HG03280 (cell line): ENCODE results near the gene GFY.
"Not testable (repeated sequence)": the region's sequence is repeated elsewhere in the genome, so short reads cannot be mapped to it uniquely, and the experiment has no call there.

Experiments
- ATAC-seq: cut with Tn5 transposase; IDR thresholded peaks from one replicate; pipeline ENCODE4 v1.9.1; 2021; ENCODE audit warnings: mild to moderate bottlenecking, moderate library complexity; ENCODE audit not compliant: unreplicated experiment

The GFY gene

DNA sequence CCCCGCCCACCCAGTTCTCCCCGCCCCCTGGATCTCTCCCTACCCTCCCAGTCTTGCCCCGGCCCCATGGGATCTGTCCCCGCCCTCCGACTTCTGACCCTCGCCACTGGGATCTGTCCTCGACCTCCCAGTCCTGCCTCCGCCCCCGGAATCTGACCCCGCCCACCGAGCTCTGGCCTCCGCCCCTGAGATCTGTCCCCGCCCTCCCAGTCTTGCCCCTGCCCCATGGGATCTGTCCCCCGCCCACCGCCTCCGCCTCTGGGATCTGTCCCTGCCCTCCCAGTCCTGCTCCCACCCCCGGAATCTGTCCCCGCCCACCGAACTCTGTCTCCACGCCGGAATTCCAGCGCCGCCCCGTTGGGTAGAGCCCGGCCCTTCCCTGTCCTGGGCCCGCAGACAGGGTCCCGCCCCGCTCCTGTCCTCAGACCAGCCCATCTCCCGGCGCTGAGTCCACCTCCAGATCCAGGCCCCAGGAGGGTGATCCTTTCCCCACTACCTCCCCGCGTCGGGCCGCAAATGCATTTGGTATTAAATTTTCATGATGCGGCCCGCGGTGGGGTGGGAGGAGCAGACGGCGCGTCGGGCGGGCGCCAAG, 17.7 kb downstream of the GFY start:
- peak; percentile 22 for ATAC-seq

DNA sequence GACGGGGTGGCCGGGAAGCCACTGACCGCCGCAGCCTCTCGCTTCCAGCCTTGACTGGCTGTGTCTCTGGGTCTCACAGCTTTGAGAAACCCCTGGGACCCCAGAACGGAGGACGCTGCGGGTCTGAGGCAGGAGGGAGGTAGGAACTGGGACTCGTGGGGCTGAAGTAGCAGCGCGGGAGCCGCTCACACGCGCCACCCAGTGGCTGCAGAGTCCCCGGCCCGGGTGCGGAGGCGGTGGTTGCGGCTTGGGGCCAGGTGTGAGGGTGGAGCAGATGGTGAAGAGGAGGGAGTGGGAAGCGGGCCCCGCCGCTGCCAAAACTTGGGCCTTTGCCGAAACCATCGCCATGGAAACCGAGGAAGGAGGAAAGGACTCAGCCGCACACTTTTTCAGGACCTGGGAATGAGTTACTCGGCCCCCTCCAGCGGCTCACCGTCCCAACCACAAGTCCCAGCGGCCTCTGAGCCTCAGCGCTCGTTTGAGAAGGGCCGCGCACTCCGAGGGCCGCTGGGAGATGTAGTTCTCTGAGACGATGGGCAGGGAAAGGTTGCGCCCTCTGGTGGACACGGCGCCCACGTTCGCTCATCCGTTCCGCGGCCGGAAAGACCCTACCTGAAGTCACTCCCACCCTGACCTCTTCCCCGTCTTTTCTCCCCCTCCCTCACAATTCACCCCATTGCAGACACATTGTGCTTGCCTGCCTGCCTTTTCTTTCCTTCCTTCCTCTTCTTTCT, 18.3 kb downstream of the GFY start:
- ATAC-seq = peak; percentile 79

DNA sequence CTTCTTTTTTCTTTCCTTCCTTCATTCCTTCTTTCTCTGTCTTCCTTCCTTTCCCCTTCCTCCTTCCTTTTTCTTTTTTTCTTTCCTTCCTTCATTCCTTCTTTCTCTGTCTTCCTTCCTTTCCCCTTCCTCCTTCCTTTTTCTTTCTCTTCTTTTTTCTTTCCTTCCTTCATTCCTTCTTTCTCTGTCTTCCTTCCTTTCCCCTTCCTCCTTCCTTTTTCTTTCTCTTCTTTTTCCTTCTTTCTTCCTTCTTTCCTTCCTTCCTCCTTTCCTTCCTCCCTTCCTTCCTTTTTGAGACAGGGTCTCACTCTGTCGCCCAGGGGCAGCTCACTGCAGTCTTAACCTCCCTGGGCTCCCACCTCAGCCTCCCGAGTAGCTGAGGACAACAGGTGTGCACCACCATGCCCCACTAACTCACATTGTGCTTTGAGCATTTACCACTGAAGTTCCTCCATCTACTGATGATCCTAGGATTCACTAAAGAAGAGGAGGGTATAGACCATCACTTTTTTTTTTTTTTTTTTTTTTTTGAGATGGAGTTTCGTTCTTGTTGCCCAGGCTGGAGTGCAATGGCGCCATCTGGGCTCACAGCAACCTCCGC, 19.0 kb downstream of the GFY start:
- not testable (repeated sequence) for ATAC-seq

DNA sequence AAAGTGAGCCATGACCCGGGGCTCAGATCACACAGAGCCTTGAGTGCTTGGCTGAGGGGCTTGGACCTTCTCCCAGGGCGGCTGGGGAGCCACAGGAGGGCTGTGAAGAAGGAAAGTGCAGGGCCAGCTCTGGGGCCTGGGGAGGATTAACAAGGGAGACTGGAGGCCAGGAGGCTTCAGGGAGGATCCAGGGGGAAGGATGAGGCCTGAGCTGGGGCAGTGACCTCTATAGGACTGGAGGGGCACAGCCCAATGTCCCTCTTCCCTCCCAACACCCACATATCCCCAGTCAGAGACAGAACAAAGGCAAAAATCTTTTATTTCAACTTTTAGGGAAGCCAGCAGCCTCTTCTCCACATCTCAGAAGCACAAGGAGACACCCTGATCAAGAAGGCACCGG, 20.8 kb downstream of the GFY start:
- ATAC-seq = no peak

DNA sequence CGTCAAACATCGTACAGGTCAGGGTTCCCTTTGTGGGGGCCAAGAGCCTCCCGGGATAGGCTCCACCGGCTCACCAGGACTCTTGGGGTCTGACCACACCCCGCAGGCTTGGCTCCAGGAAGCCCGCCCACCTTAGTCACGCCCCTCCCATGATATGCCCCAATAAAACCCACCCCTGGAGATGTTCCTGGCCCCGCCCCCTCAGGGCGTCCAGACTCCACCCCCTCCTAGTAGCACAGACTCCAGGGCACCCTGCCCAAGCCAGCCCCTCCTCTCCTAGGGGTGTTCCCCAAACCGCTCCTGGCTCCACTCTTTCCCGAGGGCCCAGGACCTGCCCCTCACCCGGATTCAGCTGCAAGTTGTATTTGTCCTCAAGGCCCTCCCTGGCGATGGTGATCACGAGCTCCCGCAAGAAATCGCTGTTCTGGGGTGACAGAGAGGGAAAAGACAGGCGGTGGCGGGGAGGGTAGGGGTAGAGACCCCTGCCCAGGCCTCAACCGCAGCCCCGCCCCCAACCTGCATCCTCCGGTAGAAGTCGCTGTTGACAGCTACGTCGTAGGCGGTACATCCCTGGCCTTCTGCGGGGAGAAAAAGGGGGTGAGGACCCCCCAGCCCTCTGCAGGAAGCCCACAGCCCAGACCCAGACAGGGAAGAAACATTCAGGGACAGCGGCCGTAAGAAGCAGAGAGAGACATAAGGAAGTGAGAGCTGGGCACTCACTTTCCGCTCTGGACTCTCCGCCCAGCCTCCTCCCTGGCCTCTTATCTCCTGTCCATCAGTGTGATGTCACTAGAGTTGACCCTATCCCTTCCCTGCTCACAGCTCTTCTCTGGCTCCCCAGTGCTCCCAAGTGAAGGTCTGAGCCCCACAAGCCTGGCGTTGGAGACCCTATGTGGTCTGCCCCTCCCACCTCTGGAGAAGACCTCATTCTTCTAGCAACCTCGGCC, 22.6 kb downstream of the GFY start:
- ATAC-seq = no peak

DNA sequence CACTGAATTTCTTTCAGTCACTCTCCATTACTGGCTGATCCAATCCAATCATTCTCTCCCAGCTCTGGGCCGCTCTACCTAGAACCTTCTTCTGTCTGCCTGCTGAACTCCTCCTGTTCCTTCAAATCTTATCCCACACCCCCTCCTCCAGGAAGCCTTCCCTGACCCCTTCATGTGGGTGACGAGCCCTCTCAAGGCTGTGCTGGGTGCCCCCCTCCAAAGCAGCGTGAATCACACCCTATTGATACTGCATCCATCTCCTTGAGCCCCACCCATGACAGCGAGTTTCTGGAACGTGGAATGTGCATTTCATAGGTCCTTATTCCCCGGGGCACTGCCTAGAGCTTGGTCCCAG, 23.2 kb downstream of the GFY start:
- no peak for ATAC-seq

DNA sequence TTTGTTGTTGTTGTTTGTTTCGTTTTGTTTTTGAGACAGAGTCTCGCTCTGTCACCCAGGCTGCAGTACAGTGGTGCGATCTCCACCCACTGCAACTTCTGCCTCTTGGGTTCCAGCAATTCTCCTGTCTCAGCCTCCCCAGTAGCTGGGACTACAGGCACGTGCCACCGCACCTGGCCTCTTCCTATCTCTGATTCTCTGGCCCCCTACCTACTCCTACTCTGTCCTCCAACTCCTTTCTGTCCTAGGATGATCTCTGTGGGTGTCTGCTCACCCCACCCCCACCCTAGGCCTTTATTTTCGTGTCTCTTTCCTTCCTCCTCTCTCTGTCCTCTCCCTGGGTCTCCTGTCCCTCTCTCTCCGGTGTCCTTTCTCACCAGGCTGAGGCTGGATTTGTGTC, 25.2 kb downstream of the GFY start:
- ATAC-seq = no peak

DNA sequence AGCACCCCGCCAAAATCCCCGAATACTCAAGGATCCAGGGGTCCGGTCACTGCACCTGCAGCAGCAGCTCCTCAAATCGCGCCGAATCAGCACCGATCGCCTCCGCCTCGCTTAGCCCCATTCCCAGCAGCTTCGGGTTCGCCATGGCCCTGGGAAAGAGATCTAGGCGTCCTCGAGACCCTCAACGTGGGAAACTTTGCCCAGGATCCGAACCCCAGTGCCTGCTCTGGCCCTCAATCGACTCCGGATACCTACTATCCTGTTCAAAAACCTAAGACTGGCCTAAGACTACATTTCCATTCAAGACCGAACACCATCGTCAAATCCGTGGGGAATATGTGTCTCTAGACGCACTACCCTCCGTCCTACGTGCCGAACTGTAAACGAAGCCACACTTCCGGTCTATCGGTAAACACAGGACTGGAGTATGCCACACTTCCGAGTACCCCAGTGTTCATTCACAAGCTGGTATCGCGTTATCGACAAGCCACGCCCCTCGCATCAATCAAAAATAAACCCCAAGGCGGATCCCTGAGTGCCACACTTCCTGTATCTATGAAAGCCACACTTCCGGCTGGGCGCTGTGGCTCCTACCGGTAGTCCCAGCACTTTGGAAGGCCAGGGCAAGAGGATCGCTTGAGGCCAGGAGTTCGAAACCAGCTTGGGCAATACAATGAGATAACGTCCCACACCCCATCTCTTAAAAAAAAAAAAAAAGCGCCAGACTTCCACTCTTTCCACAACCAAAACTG, 26.4 kb downstream of the GFY start, which contains the start of gene PIH1D1:
PIH1D1 (minus strand) TSS at position 385 of the 752 bp plus-strand sequence; CDS start at position 145, 240 bp downstream.
- ATAC-seq = peak; percentile 60

DNA sequence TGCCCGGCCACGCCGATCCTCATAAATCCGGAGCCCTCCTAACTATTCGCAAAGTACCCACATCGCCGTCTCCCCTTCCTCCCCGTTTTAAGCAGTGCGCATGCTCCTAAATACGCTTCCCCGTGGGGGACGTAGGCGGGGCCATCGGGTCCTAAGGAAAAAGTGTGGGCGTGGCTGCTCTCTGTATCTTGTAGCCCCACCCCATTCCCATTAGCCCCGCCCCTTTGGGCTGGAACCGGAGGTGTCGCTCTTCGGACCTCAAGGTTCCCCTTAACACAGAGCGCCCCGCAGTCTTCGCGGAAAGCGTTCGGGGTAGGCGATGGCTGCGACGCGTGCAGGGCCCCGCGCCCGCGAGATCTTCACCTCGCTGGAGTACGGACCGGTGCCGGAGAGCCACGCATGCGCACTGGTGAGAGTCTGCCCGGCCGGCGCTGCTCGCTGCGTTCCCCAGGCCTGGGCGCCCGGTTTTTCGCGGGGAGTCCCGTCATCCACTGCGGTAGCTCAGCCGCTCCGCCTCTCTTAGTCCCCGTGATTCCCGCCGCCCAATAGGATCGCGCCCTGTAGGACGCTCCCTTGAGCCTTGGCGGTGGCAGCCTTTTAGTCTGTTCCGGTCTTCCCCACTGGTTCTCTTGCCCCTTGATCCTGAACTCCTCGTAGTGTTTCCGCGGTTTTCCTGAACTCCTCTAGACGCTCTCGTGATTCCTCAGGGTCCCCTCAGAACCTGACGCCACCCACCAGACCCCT, 28.0 kb downstream of the GFY start, which contains the start of gene ALDH16A1:
ALDH16A1 (plus strand) TSS at position 213 of the 744 bp plus-strand sequence; CDS start at position 320, 107 bp downstream.
- peak; percentile 78 for ATAC-seq

DNA sequence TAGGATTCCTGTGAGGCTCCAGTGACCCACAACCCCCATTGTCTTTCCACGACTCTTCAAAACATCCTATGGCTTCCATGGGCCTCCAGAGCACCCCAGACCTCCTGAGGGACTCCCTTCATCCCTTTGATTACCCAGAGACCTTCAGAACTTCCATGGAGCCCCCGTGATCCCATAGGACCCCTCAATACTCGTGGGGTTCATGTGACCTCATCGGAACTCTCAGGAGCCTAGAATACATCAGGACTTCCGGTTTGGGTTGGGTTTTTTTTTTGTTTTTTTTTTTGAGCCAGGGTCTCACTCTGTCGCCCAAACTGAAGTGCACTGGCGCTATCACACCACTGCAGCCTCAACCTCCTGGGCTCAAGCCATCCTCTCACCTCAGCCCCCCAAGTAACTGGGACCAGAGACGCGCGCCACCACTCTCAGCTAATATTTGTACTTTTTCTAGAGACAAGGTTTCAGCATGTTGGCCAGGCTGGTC, 28.6 kb downstream of the GFY start:
- no peak for ATAC-seq

DNA sequence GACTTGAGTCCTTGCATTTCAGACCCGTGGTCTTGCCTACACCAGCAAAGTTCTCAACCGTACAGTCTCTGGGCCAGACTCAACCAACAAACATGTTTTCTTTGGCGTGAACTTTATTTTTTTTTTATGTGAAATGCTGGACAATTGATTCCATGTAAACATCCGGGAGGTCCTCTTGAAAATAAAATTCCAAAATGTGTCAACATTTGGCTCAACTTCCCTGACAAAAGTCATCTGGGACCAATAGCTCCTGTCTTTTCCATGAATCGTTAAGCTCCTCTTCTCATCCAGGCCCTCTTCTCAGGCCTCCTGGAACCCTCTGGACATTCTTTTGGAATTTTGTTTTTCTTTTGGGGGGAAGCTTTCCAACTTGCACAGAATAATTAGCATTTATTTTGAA, 30.6 kb downstream of the GFY start:
- no peak for ATAC-seq

DNA sequence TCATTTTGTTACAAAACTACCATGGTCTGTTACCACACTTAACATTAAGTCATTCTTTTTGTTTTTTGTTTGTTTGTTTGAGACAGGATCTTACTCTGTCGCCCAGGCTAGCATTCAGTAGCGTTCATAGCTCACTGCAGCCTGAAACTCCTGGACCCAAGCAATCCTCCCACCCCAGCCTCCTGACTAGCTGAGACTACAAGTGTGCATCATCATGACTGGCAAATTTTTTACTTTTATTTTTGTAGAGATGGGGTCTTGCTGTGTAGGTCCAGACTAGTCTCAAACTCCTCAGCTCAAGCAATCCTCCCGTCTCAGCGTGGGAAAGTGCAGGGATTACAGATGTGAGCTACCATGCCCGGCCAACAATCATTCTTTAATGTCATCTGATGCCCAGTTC, 31.1 kb downstream of the GFY start:
- no peak for ATAC-seq

DNA sequence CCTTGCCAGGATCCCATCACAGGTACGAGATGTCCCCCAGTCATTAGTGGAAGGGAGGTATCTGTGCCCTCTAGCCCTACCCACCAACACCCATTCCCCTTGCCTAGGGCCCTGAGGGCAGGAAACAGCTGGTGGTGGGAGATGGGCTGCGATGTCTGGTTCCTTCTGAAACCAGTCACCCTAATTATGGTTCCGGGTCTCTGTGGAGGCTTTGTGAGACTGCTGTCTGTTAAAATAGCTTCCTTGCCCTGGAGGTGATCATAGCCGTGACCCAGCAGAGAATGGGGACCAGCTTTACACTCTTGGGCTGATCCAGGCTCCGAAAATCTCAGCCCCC, 33.3 kb downstream of the GFY start:
- no peak for ATAC-seq

DNA sequence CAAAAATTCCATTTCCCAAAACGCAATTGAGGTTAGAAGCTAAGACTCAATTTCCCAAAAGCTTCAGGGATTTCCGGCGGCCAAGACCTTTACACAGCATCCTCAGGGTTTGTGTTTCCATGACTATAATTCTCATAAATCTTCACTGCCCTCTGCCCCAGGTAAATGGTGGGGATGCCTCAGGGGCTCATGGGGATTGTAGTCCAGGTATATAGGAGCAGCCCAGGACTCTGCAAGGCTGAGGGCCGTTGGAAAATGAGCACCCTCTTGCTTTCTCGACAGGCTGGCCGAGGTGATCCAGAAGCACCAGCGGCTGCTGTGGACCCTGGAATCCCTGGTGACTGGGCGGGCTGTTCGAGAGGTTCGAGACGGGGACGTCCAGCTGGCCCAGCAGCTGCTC, 34.2 kb downstream of the GFY start:
- ATAC-seq = no peak

DNA sequence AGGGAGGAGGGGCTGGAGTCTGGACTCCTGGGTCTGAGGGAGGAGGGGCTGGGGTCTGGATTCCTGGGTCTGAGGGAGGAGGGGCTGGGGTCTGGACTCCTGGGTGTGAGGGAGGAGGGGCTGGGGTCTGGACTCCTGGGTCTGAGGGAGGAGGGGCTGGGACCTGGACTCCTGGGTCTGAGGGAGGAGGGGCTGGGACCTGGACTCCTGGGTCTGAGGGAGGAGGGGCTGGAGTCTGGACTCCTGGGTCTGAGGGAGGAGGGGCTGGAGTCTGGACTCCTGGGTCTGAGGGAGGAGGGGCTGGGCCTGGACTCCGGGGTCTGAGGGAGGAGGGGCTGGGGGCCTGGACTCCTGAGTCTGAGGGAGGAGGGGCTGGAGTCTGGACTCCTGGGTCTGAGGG, 35.9 kb downstream of the GFY start:
- not testable (repeated sequence) for ATAC-seq

DNA sequence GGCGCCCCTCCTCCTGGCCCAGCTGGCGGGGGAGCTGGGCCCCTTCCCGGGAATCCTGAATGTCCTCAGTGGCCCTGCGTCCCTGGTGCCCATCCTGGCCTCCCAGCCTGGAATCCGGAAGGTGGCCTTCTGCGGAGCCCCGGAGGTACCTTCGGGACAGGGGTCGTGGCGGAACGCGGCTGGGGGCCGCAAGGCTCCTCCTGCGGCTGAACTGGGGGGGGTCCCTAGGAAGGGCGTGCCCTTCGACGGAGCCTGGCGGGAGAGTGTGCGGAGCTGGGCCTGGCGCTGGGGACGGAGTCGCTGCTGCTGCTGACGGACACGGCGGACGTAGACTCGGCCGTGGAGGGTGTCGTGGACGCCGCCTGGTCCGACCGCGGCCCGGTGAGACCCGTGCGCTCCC, 36.5 kb downstream of the GFY start:
- ATAC-seq = no peak

DNA sequence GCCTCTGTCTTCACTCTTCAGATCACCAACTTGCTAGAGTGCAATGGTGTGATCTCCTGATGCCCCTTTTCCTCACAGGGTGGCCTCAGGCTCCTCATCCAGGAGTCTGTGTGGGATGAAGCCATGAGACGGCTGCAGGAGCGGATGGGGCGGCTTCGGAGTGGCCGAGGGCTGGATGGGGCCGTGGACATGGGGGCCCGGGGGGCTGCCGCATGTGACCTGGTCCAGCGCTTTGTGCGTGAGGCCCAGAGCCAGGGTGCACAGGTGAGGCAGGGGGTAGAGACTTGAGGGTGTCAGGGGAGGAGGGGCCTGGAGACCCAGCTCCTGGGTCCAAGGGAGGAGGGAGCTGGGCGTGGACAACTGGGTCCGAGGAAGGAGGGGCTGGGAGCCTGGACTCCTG, 37.3 kb downstream of the GFY start:
- ATAC-seq = no peak

DNA sequence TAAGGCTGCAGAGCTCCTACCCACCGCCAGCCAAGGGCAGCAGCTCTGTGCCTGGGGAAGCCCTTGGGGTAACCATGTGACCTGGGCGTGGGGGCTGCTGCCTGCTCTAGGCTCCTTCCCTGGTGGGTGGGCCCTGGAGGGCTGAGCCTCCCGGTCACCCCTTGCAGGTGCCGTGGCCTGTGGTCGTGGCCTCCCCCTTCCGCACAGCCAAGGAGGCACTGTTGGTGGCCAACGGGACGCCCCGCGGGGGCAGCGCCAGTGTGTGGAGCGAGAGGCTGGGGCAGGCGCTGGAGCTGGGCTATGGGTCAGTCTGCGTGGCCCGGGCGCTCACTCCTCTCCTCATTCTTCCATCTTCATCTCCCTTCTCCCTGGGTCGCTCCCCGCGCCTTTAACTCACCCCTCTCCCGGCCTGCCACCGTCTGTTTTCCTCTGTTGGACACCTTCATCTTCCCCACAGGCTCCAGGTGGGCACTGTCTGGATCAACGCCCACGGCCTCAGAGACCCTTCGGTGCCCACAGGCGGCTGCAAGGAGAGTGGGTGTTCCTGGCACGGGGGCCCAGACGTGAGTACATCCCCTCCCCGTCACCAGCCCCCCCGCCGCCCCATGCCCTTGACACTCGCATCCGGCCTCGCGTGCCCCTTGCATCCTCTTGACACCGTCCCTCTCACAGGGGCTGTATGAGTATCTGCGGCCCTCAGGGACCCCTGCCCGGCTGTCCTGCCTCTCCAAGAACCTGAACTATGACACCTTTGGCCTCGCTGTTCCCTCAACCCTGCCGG, 39.0 kb downstream of the GFY start:
- ATAC-seq = no peak

DNA sequence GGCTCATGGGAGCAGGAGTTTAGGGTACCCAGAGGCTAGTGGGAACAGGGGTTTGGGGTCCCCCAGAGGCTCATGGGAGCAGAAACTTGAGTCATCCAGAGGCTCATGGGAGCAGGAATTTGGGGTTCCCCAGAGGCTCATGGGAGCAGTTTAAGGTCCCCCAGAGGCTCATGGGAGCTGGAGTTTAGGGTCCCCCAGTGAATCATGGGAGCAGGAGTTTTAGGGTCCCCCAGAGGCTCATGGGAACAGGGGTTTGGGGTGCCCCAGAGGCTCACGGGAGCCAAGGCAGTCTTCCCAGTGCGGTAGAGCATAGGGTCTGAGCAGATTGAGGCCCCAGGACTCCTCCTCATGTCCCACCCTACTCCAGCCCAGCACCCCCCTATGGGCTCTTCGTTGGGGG, 40.2 kb downstream of the GFY start:
- no peak for ATAC-seq
